ENCODE measurements around the gene RAPGEF2.
"Not testable (repeated sequence)": the region's sequence is repeated elsewhere in the genome, so short reads cannot be mapped to it uniquely, and the experiment has no call there.

RAPGEF2 gene

DNA sequence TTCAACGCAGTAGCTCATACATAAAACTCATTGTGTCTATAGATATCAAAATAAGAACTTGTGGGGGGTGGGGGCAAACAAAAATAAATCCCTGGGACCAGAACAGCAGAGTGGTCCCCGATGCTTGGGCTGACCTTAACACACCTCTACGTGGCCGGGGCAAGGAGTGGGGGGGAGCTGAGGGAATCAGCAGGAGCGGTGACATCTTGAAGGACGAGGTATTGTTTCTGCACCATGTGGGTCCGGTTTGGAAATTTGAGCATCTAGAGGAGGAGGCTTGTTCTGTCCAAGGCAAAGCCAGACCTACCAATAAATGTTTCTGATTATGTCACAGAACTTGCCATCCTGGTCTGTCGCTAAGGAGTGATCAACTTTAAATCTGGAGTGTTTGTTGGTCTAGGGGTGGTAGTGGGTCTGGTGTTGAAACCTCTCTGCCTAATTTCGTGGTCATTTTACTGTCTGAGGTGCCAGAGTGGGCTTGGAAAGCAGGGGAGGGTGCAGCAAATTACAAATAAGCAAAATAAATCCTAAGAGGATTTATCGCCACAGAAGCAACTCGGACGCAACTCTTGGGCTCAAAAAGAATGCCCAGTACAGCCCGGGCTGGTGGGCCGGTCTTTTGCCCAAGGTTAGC, 774 bp upstream of the RAPGEF2 start:
- DNase-seq: no peak

DNA sequence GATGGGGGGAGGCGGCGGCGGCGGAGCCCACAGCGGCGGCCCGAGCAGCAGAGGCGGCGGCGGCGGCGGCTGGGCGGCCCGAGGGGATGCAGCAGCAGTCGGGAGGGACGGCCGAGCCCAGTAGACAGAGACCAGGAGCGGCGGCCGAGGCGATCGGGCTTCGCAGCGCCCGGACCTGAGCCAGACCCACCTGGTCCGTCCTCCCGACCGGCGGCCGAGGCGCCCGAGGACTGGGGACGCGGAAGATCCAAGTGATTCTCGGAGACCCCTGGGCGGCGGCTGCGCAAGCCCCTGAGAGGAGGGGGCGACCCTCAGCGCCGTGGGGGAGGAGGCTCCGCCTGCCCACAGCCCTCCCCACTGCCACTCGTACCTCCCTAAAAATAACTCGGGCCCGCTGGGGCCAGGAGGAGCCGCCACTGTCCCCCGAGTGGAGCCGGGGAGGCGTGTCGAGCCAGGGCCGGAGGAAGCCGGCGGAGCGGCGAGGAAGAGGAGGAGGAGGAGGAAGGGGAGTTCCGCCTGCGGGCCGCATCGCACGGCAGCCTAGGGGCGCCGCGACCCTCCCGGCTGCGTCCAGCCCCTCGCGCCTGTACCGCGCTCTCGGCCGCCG, 608 bp downstream of the RAPGEF2 start:
- DNase-seq: peak; percentile 26 to 32

DNA sequence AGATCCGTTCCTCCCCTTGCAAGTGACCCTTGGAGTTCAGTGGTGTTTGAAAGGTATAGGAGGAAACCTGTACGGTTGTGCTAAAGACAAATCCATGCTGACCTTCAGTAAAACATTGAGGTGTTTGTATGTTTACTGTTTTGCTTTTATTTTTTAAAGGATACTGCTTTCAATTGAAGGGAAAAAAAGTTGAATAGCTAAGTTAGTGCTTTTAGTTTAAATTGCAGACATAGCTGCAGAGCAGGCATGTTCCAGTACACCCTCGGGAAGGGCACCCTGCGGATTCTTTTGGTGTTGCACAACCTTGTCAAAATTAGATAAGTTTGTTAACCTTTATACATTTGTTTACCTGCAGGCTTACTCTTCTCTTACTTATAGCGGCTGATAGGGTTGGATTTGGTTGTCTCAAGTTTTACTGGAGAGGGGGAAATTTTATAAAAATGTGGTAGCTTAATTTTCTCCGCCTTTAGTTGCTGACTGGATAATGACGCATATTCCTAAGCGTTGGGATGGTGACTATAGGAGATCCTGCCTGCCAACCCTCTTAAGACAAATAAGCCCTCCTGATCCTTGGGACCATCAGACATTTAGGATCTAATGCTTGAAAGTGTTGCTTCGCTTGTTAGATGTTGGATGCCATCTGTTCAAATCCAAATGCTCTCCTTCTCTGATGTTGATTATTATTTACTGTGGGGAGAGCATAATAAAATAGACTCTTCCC, 2.0 kb downstream of the RAPGEF2 start:
- DNase-seq: no peak

GRCh38 chr4:159105761-159106243, 2.9 kb downstream of the RAPGEF2 start:
- no peak for DNase-seq

- no peak for DNase-seq
Measured at GRCh38 chr4:159106636-159107035, 3.8 kb downstream of the RAPGEF2 start.

DNA sequence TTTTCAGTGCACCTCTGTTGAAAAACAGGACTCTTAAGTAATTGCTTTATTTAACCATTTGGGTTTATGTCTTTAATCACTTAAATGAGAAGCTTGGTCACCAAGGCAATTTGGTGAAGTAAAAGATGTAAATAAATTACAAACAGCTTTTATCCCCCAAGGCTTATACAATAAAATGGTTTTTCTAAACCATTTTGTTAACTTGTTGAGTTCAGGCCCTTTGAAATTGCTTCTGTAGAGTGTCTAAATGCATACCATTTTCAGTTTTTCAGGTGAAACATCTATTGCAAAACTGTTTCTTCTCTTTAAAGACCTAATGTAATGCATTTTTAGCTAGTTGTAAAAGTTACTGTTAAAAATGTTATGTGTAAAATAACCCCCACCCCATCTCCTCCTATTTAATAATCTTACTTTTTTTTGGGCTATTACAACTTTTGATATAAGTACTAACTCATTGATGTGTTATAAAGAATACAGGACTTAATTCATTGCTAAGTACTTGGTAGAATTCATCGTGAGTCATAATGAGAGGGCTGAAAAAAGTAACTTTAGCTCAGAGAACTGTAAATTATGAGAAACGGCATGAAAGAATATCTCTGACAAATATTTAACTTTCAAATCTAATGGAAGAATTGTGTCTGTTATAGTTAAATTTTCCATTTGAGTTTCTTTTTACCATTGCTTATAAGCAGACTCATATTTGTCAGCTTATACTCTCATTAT, 4.5 kb downstream of the RAPGEF2 start:
- DNase-seq: no peak

GRCh38 chr4:159108124-159108523, 5.2 kb downstream of the RAPGEF2 start:
- DNase-seq: no peak

DNA sequence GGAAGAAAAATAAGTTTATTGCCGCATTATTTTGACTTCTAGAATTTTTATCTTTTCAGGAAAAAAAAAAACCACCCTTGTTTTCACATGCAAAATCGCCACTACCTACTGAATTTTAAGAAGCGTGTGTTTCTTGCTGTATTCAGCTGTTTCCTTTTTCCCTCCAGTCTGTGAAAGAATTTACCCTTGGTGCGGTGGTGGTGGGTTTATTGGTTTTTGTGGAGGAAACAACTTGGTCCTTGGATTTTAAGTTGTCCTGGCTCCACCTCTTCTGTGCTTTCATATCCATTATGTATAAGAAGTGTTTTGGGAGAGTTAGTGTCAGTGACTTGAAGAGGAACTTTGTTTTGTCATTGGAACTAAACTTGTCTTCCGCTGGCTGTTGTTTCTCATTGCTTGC, 8.1 kb downstream of the RAPGEF2 start:
- DNase-seq: no peak

- no peak for DNase-seq
Measured at GRCh38 chr4:159111416-159111815, 8.5 kb downstream of the RAPGEF2 start.

DNA sequence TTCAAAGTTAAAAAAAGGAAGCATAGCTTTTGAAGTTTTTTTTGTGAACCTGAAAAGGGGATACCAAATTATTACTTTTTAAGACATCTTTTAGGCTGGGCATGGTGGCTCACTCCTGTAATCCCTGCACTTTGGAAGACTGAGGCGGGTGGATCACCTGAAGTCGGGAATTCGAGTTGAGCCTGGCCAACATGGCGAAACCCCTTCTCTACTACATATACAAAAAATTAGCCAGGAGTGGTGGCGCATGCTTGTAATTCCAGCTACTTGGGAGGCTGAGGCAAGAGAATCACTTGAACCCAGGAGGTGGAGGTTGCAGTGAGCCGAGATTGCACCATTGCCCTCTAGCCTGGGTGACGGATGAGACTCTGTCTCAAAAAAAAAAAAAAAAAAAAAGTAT, 10.5 kb downstream of the RAPGEF2 start:
- not testable (repeated sequence) for DNase-seq

DNA sequence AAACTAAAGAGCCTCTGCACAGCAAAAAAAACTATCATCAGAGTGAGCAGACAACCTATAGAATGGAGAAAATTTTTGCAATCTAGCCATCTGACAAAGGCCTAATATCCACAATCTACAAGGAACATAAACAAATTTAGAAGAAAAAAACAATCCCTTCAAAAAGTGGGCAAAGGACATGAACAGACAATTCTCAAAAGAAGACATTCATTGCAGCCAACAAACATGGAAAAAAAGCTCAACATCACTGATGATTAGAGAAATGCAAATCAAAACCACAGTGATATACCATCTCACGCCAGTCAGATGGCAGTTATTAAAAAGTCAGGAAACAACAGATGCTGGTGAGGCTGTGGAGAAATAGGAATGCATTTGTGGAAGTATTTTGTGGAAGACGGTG, 13.2 kb downstream of the RAPGEF2 start:
- not testable (repeated sequence) for DNase-seq

- DNase-seq: not testable (repeated sequence)
Measured at GRCh38 chr4:159116693-159117092, 13.8 kb downstream of the RAPGEF2 start.

GRCh38 chr4:159117564-159117963, 14.7 kb downstream of the RAPGEF2 start:
- DNase-seq: no peak

GRCh38 chr4:159117968-159118367, 15.1 kb downstream of the RAPGEF2 start:
- DNase-seq: no peak

GRCh38 chr4:159121371-159121770, 18.5 kb downstream of the RAPGEF2 start:
- no peak for DNase-seq

DNA sequence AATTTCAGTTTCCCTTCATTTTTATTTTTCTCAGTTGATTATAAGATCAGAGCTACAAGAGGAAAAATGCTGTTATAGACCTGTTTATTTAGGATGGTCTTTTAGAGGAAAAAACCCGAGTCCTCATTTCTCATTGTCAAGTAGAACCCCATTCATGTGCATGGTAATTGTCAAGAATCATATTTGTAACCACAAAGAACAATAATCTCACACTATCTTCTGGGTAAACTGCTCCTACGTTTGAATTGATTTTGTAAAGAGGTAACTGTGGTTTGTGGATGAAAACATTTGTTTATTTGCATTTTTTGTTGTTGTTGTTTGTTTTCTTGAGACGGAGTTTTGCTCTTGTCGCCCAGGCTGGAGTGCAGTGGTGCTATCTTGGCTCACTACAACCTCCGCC, 23.8 kb downstream of the RAPGEF2 start:
- no peak for DNase-seq

DNA sequence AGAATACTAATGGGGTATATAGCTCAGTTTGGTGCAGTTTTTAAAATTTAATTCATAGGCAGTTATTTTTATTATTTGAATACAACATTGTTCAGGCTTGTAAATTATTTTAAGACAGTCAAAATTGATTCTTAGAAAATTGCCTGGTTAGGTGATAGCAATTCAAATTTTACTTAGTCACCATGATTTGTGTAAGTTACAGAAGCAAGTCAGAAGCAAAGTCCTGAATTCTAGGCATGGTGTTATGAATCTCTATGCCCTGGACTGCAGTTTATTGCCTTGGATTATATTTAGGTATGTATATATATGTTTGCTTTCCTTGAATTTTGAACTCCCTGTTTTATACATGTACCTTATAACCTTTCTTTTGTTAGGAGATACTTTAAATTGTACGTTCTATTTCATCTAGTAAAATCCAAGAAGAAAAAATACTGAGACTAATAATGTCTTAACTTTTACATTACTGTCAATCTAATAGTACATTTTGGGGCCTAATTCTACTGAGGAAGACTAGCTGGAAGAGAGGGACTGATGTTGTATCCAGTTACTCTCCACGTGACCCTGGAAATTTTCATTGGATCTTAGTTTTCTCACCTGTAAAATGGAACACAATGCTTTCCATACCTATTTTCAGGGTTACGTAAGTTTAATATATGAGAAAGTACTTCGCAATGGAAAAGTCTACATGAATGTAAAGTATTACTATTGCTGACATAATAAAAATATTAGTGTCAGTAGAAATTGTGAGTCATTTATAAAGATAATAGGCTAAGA, 25.1 kb downstream of the RAPGEF2 start:
- DNase-seq: no peak

DNA sequence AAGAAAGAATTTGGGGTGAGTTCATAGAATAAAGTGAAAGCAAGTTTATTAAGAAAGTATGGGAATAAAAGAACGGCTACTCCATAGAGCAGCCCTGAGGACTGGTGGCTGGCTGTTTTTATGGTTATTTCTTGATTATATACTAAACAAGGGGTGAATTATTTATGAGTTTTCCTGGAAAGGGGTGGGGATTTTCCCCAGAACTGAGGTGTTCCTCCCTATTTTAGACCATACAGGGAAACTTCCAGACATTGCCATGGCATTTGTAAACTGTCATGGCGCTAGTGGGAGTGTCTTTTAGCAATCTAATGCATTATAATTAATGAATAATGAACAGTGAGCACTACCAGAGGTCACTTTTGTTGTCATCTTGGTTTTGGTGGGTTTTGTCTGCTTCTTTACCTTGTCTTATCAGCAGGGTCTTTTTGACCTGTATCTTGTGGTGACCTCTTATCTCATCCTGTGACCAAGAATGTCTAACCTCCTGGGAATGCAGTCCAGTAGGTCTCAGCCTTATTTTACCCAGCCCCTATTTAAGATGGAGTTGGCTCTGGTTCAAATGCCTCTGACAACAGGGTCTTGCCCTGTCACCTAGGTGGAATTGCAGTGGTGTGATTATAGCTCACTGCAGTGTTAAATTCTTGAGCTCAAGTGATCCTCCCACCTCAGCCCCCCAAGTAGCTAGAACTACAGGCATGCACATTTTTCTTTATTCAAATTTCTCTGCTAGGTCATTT, 27.1 kb downstream of the RAPGEF2 start:
- no peak for DNase-seq

DNA sequence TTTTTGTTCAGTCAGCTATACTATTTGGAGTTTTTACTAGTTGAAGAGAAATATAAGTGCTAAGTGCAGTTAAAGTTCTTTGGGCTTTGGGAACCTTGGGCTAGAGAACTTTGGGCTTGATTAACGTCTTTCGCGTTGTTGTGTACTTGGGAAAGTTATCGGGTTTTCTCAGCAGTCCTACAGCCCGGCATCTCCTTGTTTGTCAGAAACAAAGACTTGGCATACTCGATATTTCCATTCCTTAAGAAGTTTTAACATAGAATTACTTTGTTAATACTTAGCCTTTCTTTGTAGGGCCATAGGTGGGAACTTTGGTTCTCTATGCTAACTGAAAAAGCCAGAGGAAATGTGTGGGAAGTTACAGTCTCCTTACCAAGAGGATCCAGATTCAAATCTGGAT, 28.7 kb downstream of the RAPGEF2 start:
- DNase-seq: no peak

DNA sequence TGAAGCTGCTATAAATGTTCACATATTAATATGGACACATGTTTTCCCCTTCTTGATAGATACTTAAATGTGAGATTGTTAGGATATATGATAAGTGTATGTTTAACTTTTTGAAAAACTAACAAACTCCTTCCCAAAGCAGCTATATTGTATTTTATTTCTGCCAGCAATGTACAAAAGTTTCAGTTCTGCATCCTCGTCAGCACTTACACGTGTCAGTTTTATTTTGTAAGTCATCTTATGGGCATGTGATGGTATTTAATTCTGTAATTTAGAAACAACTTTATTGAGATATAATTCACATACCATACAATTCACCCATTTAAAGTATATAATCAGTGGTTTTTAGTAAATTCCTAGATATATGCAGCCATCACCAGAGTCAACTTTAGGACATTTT, 31.6 kb downstream of the RAPGEF2 start:
- no peak for DNase-seq

- DNase-seq: no peak
Measured at GRCh38 chr4:159137176-159137575, 34.3 kb downstream of the RAPGEF2 start.

- DNase-seq: no peak
Measured at GRCh38 chr4:159138436-159138835, 35.6 kb downstream of the RAPGEF2 start.

Measured in stimulated activated CD4-positive, alpha-beta T cell treated with anti-CD3 and anti-CD28 coated beads, Interleukin-2, amount 100 ng/mL, for 48 hours (primary cell).